ENCODE measurements around the gene BICRA.

DNA sequence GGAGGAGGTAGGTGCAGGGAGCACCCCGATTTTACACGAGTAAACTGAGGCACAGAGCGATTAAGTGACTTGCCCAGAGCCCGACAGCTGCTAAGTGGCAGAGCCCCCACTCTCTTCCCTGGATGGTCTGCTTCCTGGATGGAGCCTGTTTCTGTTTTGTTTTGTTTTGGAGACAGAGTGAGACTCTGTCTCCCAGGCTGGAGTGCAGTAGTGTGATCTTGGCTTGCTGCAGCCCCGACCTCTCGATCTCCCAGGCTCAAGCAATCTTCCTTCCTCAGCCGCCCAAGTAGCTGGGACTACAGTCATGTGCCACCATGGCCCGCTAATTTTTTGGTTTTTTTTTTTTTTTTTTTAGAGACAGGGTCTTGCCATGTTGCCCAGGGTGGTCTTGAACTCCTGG is 17.3 kb downstream of the BICRA start:
- TF ChIP-seq, protein P1, sequence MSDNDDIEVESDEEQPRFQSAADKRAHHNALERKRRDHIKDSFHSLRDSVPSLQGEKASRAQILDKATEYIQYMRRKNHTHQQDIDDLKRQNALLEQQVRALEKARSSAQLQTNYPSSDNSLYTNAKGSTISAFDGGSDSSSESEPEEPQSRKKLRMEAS (IDR thresholded peaks at IDR 0.05): no peak
- TF ChIP-seq POLR2AphosphoS5 (IDR thresholded peaks at IDR 0.05; ENCODE audit: low read depth, low read length) (no peak), POLR2A (IDR thresholded peaks at IDR 0.05; ENCODE audit: control extremely low read depth in 1 of 2, low read depth in 2 of 2, low read length in 2 of 2) (no peak), TBP (IDR thresholded peaks at IDR 0.05; ENCODE audit: low read depth, low read length) (no peak), RAD21 (IDR thresholded peaks at IDR 0.05 in 1 of 2, conservative IDR thresholded peaks at IDR 0.05 in 1 of 2; ENCODE audit: low read depth in 2 of 2, low read length in 2 of 2) (no peak), CTCF (IDR thresholded peaks at IDR 0.05; ENCODE audit: control extremely low read depth in 1 of 3, insufficient read depth in 1 of 3, low read depth in 1 of 3, low read length in 3 of 3) (no peak), ZNF274 (IDR thresholded peaks at IDR 0.05; ENCODE audit: borderline replicate concordance, extremely low read depth, low read length) (no peak)

All from H1 (cell line).